CD4-positive, alpha-beta T cell treated with Interleukin-15 for 4 hours (primary cell): ENCODE data around the gene PRCC.

Source experiments
- DNase-seq: peaks from one replicate; pipeline ENCODE4 v3.0.0-alpha.2; 2020; ENCODE audit warnings: low spot score

Gene PRCC

GRCh38 chr1:156815307-156815826 is 48.0 kb downstream of the PRCC start:
- DNase-seq: no peak

GRCh38 chr1:156815961-156816422 is 48.7 kb downstream of the PRCC start:
- DNase-seq: no peak

- peak; percentile 93 for DNase-seq
These were observed 49.4 kb downstream of the PRCC start, which contains the start of gene SH2D2A for GRCh38 chr1:156816561-156817328. TSS of gene SH2D2A (minus strand) at chr1:156816848. CDS start at chr1:156816708, 140 bp downstream.

- no peak for DNase-seq
These were observed 54.5 kb downstream of the PRCC start for GRCh38 chr1:156821801-156822200.

- no peak for DNase-seq
These were observed 55.3 kb downstream of the PRCC start for GRCh38 chr1:156822680-156823079.

- no peak for DNase-seq
These were observed 56.0 kb downstream of the PRCC start for GRCh38 chr1:156823210-156823790.

- DNase-seq: no peak
These were observed 59.3 kb downstream of the PRCC start for GRCh38 chr1:156826630-156827029.

GRCh38 chr1:156828400-156829124 is 61.2 kb downstream of the PRCC start:
- DNase-seq: no peak

GRCh38 chr1:156832434-156832833 is 65.1 kb downstream of the PRCC start:
- no peak for DNase-seq

GRCh38 chr1:156833603-156834002 is 66.3 kb downstream of the PRCC start:
- DNase-seq: no peak

GRCh38 chr1:156834322-156834721 is 67.0 kb downstream of the PRCC start:
- DNase-seq: no peak

GRCh38 chr1:156836041-156836654 is 68.8 kb downstream of the PRCC start:
- DNase-seq: peak; percentile 37

- DNase-seq: no peak
These were observed 69.6 kb downstream of the PRCC start for GRCh38 chr1:156836892-156837291.

- peak; percentile 57 for DNase-seq
These were observed 71.6 kb downstream of the PRCC start for GRCh38 chr1:156838972-156839371.

GRCh38 chr1:156839426-156840109 is 72.2 kb downstream of the PRCC start:
- no peak for DNase-seq

GRCh38 chr1:156840186-156840897 is 73.0 kb downstream of the PRCC start:
- DNase-seq: no peak

- DNase-seq: no peak
These were observed 73.6 kb downstream of the PRCC start for GRCh38 chr1:156840898-156841279.

- no peak for DNase-seq
These were observed 74.0 kb downstream of the PRCC start for GRCh38 chr1:156841295-156841855.

GRCh38 chr1:156842618-156843300 is 75.4 kb downstream of the PRCC start:
- no peak for DNase-seq

- DNase-seq: no peak
These were observed 76.8 kb downstream of the PRCC start for GRCh38 chr1:156844102-156844501.
